ENCODE results near the gene SPRR4. TPM values are rescaled to one million over a fixed set of nuclear protein-coding genes. Genes with fewer than 3 reads are reported as not detected.

SPRR4 gene
- total RNA-seq, 4 donors from 2014 or later: not detected

DNA sequence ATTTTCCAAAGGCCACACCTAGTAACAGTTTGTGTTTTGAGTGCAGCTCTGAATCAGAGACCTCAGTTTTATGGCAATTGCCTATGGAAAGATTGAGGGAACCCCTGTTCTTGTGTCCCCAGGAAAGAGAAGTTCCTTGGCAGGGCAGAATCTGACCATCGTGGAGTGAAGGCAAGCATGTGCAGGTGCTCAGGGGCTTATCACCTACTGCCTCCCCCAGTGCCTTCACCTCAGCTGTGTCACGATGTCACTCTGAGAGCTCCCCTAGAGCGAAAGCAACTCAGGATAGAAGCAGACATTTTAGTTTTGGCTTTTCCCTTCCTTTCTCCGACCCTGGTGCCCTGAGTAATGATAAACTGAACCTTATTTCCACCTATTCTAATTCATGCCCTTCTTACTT lies 11.6 kb downstream of the SPRR4 start:
- DNase-seq: no peak
- no peaks in the 10 kb centered on the region for H3K36me3 ChIP-seq
- no peaks in the 10 kb centered on the region for H3K4me1 ChIP-seq
- H3K27me3 ChIP-seq: no peaks in the 10 kb centered on the region
- no peak overlapping the region for H3K4me3 ChIP-seq
- no peaks in the 10 kb centered on the region for H3K9me3 ChIP-seq
- intact Hi-C loops (cut with DNase I; ENCODE audit: low total_unique reads): no loop called here
- TF ChIP-seq CTCF (IDR thresholded peaks at IDR 0.05) (no peak), POLR2A (IDR thresholded peaks at IDR 0.05) (no peak)
- no peak overlapping the region for H3K27ac ChIP-seq

- no peak for DNase-seq
- intact Hi-C loops (cut with DNase I; ENCODE audit: low total_unique reads): no loop called here
- H3K36me3 ChIP-seq: no peaks in the 10 kb centered on the region
- no peak overlapping the region for H3K27ac ChIP-seq
- TF ChIP-seq POLR2A (IDR thresholded peaks at IDR 0.05): no peak
- TF ChIP-seq CTCF (IDR thresholded peaks at IDR 0.05): no peak
- H3K27me3 ChIP-seq: no peaks in the 10 kb centered on the region
- no peaks in the 10 kb centered on the region for H3K4me1 ChIP-seq
- H3K4me3 ChIP-seq: no peak overlapping the region
- no peaks in the 10 kb centered on the region for H3K9me3 ChIP-seq
These were observed 12.8 kb downstream of the SPRR4 start for GRCh38 chr1:152983234-152983633.

DNA sequence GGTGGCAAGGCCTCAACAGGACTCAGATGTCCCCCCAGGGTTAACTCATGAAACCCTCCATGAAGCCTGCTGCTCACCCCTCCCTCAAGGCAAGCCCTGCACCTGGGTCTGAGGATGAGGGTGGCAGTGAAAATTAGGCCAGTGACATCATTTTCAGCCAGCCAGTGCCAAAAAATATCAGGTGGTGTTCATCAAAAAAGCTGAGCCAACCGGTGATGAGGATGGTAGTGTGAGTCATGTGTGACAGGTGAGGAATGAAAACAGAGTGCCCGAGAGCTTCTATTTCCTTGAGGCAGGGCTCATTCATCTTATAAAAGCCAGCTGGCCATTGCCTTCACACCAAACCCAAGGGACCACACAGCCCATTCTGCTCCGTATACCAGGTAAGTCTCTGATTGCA lies 13.3 kb downstream of the SPRR4 start, which contains the start of gene SPRR1A:
Gene SPRR1A, plus strand, starts transcription at position 339 of the 400 bp plus-strand sequence. CDS start 1,150 bp downstream, outside the sequence.
- H3K4me1 ChIP-seq: no peaks in the 10 kb centered on the region
- intact Hi-C loops (cut with DNase I; ENCODE audit: low total_unique reads): no loop called here
- no peaks in the 10 kb centered on the region for H3K9me3 ChIP-seq
- no peaks in the 10 kb centered on the region for H3K36me3 ChIP-seq
- H3K4me3 ChIP-seq: no peak within 1 kb of the TSS
- TF ChIP-seq CTCF (IDR thresholded peaks at IDR 0.05): no peak
- TF ChIP-seq POLR2A (IDR thresholded peaks at IDR 0.05): no peak
- no peaks in the 10 kb centered on the region for H3K27me3 ChIP-seq
- no peak for DNase-seq
- no peak within 1 kb of the TSS for H3K27ac ChIP-seq

DNA sequence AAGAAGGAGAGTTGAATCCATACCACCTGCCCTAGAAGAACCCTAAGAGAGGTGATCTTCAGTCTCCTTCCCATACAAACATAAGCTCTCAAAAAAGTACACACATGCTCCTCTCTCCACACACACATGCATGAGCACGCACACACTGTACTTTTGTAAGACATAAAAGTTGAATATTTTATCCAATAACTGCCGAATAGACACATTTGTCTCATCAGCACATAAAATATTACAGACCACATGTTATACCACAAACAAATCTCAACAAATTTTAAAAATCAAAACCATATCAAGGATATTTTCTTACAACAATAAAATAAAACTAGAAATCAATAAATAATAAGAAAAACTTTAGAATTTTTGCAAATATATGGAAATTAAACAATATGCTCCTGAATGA lies 16.1 kb downstream of the SPRR4 start:
- no peaks in the 10 kb centered on the region for H3K36me3 ChIP-seq
- DNase-seq: no peak
- intact Hi-C loops (cut with DNase I; ENCODE audit: low total_unique reads): no loop called here
- no peak overlapping the region for H3K27ac ChIP-seq
- TF ChIP-seq CTCF (IDR thresholded peaks at IDR 0.05) (no peak), POLR2A (IDR thresholded peaks at IDR 0.05) (no peak)
- no peak overlapping the region for H3K4me3 ChIP-seq
- no peaks in the 10 kb centered on the region for H3K4me1 ChIP-seq
- H3K27me3 ChIP-seq: no peaks in the 10 kb centered on the region
- no peaks in the 10 kb centered on the region for H3K9me3 ChIP-seq

DNA sequence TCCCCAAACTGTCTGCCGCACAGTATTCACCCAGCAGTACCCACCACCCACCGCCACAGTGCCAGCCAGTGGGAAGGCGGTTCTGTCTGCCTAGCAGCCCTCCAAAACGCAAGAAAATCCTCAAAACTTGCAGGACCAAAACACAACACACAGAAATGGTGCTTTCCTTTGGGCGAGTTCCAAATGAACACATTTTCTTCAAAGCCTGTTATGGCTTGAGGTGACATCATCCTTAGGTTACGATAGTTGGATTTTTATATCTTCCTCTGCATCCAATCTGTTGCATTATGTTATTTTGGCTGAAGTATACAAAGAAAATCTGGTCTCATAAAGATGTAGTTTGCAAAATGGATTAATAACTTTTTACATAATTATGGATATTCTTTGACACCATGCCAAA lies 22.7 kb downstream of the SPRR4 start:
- Histone ChIP-seq H3K27me3 (no peaks in the 10 kb centered on the region), H3K4me1 (no peaks in the 10 kb centered on the region), H3K9me3 (no peaks in the 10 kb centered on the region), H3K36me3 (no peaks in the 10 kb centered on the region), H3K27ac (no peak overlapping the region), H3K4me3 (no peak overlapping the region)
- intact Hi-C loops (cut with DNase I; ENCODE audit: low total_unique reads): no loop called here
- TF ChIP-seq POLR2A (IDR thresholded peaks at IDR 0.05) (no peak), CTCF (IDR thresholded peaks at IDR 0.05) (no peak)
- no peak for DNase-seq

All from uterus (tissue), 4 donors.